H1 (cell line): ENCODE data around the gene GCGR. TPM values are rescaled to one million over a fixed set of nuclear protein-coding genes. Genes with fewer than 3 reads are reported as not detected.

Experiments
- ASH2L ChIP-seq: fragments of 200-600, 300-600 bp; sonication (generic); IDR thresholded peaks from one replicate; pipeline ENCODE4 v1.7.1; 2017; ENCODE audit warnings: low read length
- BACH1 ChIP-seq: IDR thresholded peaks from 2 replicates; pipeline ENCODE4 v1.6.1; 2012; ENCODE audit warnings: low read length, improper control_type of control experiment
- CHD2 ChIP-seq: IDR thresholded peaks from 2 replicates; pipeline ENCODE4 v1.6.1; 2012; ENCODE audit warnings: low read length, improper control_type of control experiment
- EP300 ChIP-seq, 2 experiments: IDR thresholded peaks; 1 replicate in 1 of 2; 2 replicates in 1 of 2; pipeline ENCODE4 v1.6.1; 2011 to 2012; ENCODE audit warnings: low read depth in 2 of 2, low read length in 2 of 2, mild to moderate bottlenecking in 2 of 2, borderline replicate concordance in 1 of 2, inconsistent platforms in 1 of 2, moderate library complexity in 1 of 2
- FOSL1 ChIP-seq: IDR thresholded peaks from 2 replicates; pipeline ENCODE4 v1.6.1; 2011; ENCODE audit warnings: mild to moderate bottlenecking, low read depth, low read length, moderate library complexity; ENCODE audit not compliant: insufficient read depth
- HDAC2 ChIP-seq, 2 experiments: fragments of 300-600 bp in 1 of 2; sonication (generic) in 1 of 2; IDR thresholded peaks; 2 replicates each; pipeline ENCODE4 v1.6.1; 2011 to 2012; ENCODE audit warnings: low read depth in 2 of 2, low read length in 2 of 2, mild to moderate bottlenecking in 2 of 2, moderate library complexity in 2 of 2, borderline replicate concordance in 1 of 2, inconsistent platforms in 1 of 2
- JUND ChIP-seq: IDR thresholded peaks from 2 replicates; pipeline ENCODE4 v1.6.1; 2011; ENCODE audit warnings: mild to moderate bottlenecking, improper control_type of control experiment, low read length
- KDM5A ChIP-seq: fragments of 200-600 bp; IDR thresholded peaks from 2 replicates; pipeline ENCODE4 v1.7.1; 2012; ENCODE audit warnings: mild to moderate bottlenecking, low read length, inconsistent platforms, mixed read lengths
- NANOG ChIP-seq: IDR thresholded peaks from 2 replicates; pipeline ENCODE4 v1.6.1; 2011; ENCODE audit warnings: low read length, low read depth, mild to moderate bottlenecking, inconsistent platforms; ENCODE audit not compliant: insufficient read depth, poor library complexity, severe bottlenecking
- RAD21 ChIP-seq, 2 experiments: IDR thresholded peaks in 1 of 2; conservative IDR thresholded peaks in 1 of 2; 2 replicates each; pipeline ENCODE4 v1.6.1; 2011; ENCODE audit warnings: low read depth in 2 of 2, low read length in 2 of 2, improper control_type of control experiment in 1 of 2, inconsistent platforms in 1 of 2, mild to moderate bottlenecking in 1 of 2, moderate library complexity in 1 of 2
- RXRA ChIP-seq: IDR thresholded peaks from 2 replicates; pipeline ENCODE4 v1.6.1; 2011; ENCODE audit warnings: low read depth, mild to moderate bottlenecking, low read length, moderate library complexity; ENCODE audit not compliant: insufficient read depth
- SIRT6 ChIP-seq: IDR thresholded peaks from one replicate; pipeline ENCODE4 v1.7.1; 2012; ENCODE audit warnings: low read length, inconsistent platforms
- SIX5 ChIP-seq: IDR thresholded peaks from 2 replicates; pipeline ENCODE4 v1.6.1; 2011; ENCODE audit warnings: mild to moderate bottlenecking, low read depth, low read length
- TAF1 ChIP-seq: IDR thresholded peaks from 2 replicates; pipeline ENCODE4 v1.6.1; 2011; ENCODE audit warnings: mild to moderate bottlenecking, low read depth, low read length
- TCF12 ChIP-seq: IDR thresholded peaks from 2 replicates; pipeline ENCODE4 v1.6.1; 2011; ENCODE audit warnings: low read depth, mild to moderate bottlenecking, low read length
- YY1 ChIP-seq: IDR thresholded peaks from 2 replicates; pipeline ENCODE4 v1.6.1; 2011; ENCODE audit warnings: low read depth, mild to moderate bottlenecking, low read length
- polyA plus RNA-seq, 7 experiments: library from polyadenylated mRNA; depleted of rRNA in 3 of 7; stranded (reverse) in 5 of 7; unstranded in 2 of 7; fragments of >200 nt in 5 of 7; fragments of 200-250 nt in 2 of 7; gene quantifications; 1 replicate in 5 of 7; 2 replicates in 1 of 7; 4 replicates in 1 of 7; pipeline versions ENCODE4 v1.2.1 to v1.2.3, GENCODE V29; 2011 to 2013; ENCODE audit warnings: missing spikeins in 2 of 7, mixed read lengths in 2 of 7
- total RNA-seq: library from RNA; stranded (reverse); fragmentation: NEBNext Ultra II Directional; extraction: Animal tissue kit (Norgen Biotek cat#: 25700); gene quantifications from 2 replicates; pipeline ENCODE4 v1.2.1, GENCODE V29; 2021
- TF ChIP-seq, protein P1 (sequence below): IDR thresholded peaks from 2 replicates; pipeline ENCODE4 v1.6.1; 2011; ENCODE audit warnings: low read depth, mild to moderate bottlenecking, low read length; ENCODE audit not compliant: insufficient read depth
- TF ChIP-seq, protein P2 (sequence below): IDR thresholded peaks from 2 replicates; pipeline ENCODE4 v1.6.1; 2012; ENCODE audit warnings: low read length, inconsistent platforms
- TF ChIP-seq, protein P3 (sequence below): IDR thresholded peaks from 2 replicates; pipeline ENCODE4 v1.6.1; 2012; ENCODE audit warnings: inconsistent platforms
- TF ChIP-seq, protein P4 (sequence below): IDR thresholded peaks from 2 replicates; pipeline ENCODE4 v1.6.1; 2011; ENCODE audit warnings: low read length, improper control_type of control experiment

Gene GCGR
- total and polyA plus RNA-seq, 2 of the 8 experiments (the other 6 are each of a cell fraction or from before 2014, with no cell fraction given) = 0.44 to 0.56 TPM

DNA sequence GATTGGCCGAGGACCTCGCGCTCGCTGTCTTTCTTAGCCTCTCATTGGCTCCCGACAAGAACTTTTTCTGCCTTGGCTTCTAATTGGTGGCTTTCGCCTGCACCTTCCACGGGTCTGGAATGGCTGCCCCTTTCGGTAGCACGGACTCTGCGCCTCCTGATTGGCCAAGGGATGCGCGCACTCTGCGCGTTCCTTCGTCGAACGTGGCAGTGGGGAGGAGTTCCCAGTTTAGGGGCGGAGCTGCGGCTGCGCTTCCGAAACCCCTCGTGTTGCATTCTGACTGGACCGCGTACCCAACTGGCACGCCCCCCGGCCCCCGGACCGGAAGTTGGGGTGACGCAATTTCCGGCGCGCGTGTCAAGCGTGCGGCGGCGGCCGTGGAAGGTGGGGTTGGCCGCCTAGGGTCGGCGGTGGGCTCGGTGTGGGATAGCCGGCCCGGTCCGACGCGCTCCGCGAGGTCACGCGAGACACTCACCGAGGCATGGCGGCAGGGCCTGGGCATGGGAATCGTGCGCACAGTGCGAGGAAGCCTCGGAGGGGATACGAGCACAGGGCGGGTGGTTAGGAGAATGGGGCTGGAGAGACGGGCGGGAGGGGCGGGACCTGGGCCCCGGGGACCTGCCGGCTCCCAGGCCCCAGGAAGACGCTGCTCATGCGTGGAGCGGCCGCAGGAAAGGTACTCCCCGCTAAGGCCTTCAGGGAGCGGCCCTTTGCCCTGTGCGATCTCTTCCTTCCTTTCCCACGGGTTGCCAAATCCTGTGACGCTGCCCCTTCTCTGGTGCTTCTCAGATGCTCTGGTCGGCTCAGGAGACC lies 57.0 kb downstream of the GCGR start (continued):
- peak; percentile 83 for TF ChIP-seq TAF1
- no peak for TF ChIP-seq RAD21 (IDR thresholded peaks at IDR 0.05 in 1 of 2, conservative IDR thresholded peaks at IDR 0.05 in 1 of 2; ENCODE audit: low read depth in 2 of 2, low read length in 2 of 2)
- TF ChIP-seq EP300 (IDR thresholded peaks at IDR 0.05; ENCODE audit: borderline replicate concordance in 1 of 2, low read depth in 2 of 2, low read length in 2 of 2) = no peak
- TF ChIP-seq, protein P1, sequence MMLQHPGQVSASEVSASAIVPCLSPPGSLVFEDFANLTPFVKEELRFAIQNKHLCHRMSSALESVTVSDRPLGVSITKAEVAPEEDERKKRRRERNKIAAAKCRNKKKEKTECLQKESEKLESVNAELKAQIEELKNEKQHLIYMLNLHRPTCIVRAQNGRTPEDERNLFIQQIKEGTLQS = peak; percentile 79
- TF ChIP-seq TCF12 = no peak
- peak; percentile 89 for TF ChIP-seq JUND
- TF ChIP-seq FOSL1 = no peak
- TF ChIP-seq NANOG = no peak
- TF ChIP-seq BACH1 = peak; percentile 28; the same call in 1 of the 2 replicates
- TF ChIP-seq, protein P2, sequence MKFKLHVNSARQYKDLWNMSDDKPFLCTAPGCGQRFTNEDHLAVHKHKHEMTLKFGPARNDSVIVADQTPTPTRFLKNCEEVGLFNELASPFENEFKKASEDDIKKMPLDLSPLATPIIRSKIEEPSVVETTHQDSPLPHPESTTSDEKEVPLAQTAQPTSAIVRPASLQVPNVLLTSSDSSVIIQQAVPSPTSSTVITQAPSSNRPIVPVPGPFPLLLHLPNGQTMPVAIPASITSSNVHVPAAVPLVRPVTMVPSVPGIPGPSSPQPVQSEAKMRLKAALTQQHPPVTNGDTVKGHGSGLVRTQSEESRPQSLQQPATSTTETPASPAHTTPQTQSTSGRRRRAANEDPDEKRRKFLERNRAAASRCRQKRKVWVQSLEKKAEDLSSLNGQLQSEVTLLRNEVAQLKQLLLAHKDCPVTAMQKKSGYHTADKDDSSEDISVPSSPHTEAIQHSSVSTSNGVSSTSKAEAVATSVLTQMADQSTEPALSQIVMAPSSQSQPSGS = 0 out of 2 replicates have a peak, but pooled peaks have one; percentile 60
- TF ChIP-seq, protein P3, sequence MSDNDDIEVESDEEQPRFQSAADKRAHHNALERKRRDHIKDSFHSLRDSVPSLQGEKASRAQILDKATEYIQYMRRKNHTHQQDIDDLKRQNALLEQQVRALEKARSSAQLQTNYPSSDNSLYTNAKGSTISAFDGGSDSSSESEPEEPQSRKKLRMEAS = peak; percentile 92
- TF ChIP-seq KDM5A = no peak; the same call in 1 of the 2 replicates
- no peak for TF ChIP-seq ASH2L
- TF ChIP-seq RXRA = no peak
- TF ChIP-seq SIX5 = no peak
- peak; percentile 82 for TF ChIP-seq YY1
- no peak for TF ChIP-seq SIRT6
- TF ChIP-seq, protein P4, sequence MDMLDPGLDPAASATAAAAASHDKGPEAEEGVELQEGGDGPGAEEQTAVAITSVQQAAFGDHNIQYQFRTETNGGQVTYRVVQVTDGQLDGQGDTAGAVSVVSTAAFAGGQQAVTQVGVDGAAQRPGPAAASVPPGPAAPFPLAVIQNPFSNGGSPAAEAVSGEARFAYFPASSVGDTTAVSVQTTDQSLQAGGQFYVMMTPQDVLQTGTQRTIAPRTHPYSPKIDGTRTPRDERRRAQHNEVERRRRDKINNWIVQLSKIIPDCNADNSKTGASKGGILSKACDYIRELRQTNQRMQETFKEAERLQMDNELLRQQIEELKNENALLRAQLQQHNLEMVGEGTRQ = no peak
- TF ChIP-seq HDAC2 (IDR thresholded peaks at IDR 0.05; ENCODE audit: borderline replicate concordance in 1 of 2, low read depth in 2 of 2, low read length in 2 of 2) = peak in 1 of 2 experiments; percentile 31; a peak in 1 of 4 replicates
- TF ChIP-seq CHD2 = peak; percentile 97
